Neural progenitor cell (in vitro differentiated cells): ENCODE data around the gene SOX10.
"Not testable (repeated sequence)": the region's sequence is repeated elsewhere in the genome, so short reads cannot be mapped to it uniquely, and the experiment has no call there.

ENCODE experiments used
- CTCF ChIP-seq: fragments of 200-600 bp; sonication (generic); IDR thresholded peaks from 2 replicates; pipeline ENCODE4 v1.5.1; 2017; ENCODE audit warnings: antibody characterized with exemption, mild to moderate bottlenecking
- EZH2 ChIP-seq: fragments of 200-600 bp; sonication (generic); IDR thresholded peaks from 2 replicates; pipeline ENCODE4 v1.6.1; 2017; ENCODE audit warnings: antibody characterized with exemption, mild to moderate bottlenecking, moderate library complexity

GRCh38 chr22:37947142-37947795 lies 37.1 kb downstream of the SOX10 start:
- TF ChIP-seq CTCF, EZH2: not testable (repeated sequence)
